Adrenal gland (tissue), 12 donors: ENCODE data around the gene MT1H. TPM values are rescaled to one million over a fixed set of nuclear protein-coding genes. Genes with fewer than 3 reads are reported as not detected.

Experiments used
- DNase-seq, 7 donors: peaks; one replicate each; pipeline ENCODE4 v3.0.0-alpha.2; 2019 to 2020
- H3K27ac ChIP-seq, 5 donors: fragments of 200-600 bp; sonication (generic) in 4 of 5; 1 replicate in 3 of 5; 2 replicates in 2 of 5; pipeline versions ENCODE4 v1.5.1 to v1.8.0; 2016 to 2020; ENCODE audit warnings: mild to moderate bottlenecking in 1 of 5
- H3K27me3 ChIP-seq: fragments of 200-600 bp; 2 replicates; pipeline ENCODE4 v1.8.0; 2021
- H3K36me3 ChIP-seq, 2 donors: fragments of 200-600 bp; replicated peaks in 1 of 2; 1 replicate in 1 of 2; 2 replicates in 1 of 2; pipeline versions ENCODE4 v1.5.1 to v1.8.0; 2018 to 2022
- H3K4me1 ChIP-seq, 2 donors: fragments of 200-600 bp; replicated peaks in 1 of 2; 1 replicate in 1 of 2; 2 replicates in 1 of 2; pipeline versions ENCODE4 v1.5.1 to v1.8.0; 2018 to 2021
- H3K4me3 ChIP-seq, 4 donors: fragments of 200-600 bp; sonication (generic) in 3 of 4; one replicate each; pipeline ENCODE4 v1.5.1; 2016 to 2018
- H3K9me3 ChIP-seq, 3 donors: fragments of 200-600 bp; sonication (generic) in 1 of 3; replicated peaks in 1 of 3; 1 replicate in 2 of 3; 2 replicates in 1 of 3; pipeline versions ENCODE4 v1.5.1 to v1.8.0; 2016 to 2021
- POLR2A ChIP-seq, 2 donors: fragments of 450-650 bp; IDR thresholded peaks; one replicate each; pipeline ENCODE4 v1.6.1; 2017; ENCODE audit warnings: antibody characterized with exemption in 2 of 2, mild to moderate bottlenecking in 2 of 2, moderate library complexity in 1 of 2
- WGBS, 4 donors: extraction: QIAGEN DNeasy Blood & Tissue Kit in 2 of 4; methylation state at CpG; one replicate each; pipeline versions ENCODE4 v1.1.5 to v1.1.7; 2013 to 2017; 5-methylcytosine and 5-hydroxymethylcytosine counted together
- intact Hi-C, 2 donors: fragments of 100-400 bp; cut with DNase I; formaldehyde crosslinking; loops; one replicate each; pipeline versions ENCODE4 v1.14.1 to v1.15.0; 2022 to 2023
- polyA plus RNA-seq, 3 donors: library from polyadenylated mRNA; stranded (reverse); fragments of 200-250 nt in 2 of 3; fragments of 350-450 nt in 1 of 3; fragmentation: Illumina TruSeq in 1 of 3; extraction: RNeasy Lipid Tissue Mini Kit (QIAGEN cat#74804) in 1 of 3; gene quantifications; one replicate each; pipeline ENCODE4 v1.2.3, GENCODE V29; 2013 to 2014
- total RNA-seq, 9 donors: library from RNA; depleted of rRNA in 4 of 9; stranded (reverse); fragments of >200 nt in 4 of 9; fragments of 120-200 nt in 1 of 9; fragmentation: NEBNext Ultra II Directional in 1 of 9; extraction: Animal tissue kit (Norgen Biotek cat#: 25700) in 1 of 9; gene quantifications; one replicate each; pipeline versions ENCODE4 v1.1.0 to v1.2.4, GENCODE V29; 2013 to 2023
- TF ChIP-seq, protein P1 (sequence below), 6 experiments: fragments of 450-650 bp in 4 of 6; fragments of 200-600 bp in 2 of 6; sonication (generic) in 1 of 6; IDR thresholded peaks; 1 replicate in 5 of 6; 2 replicates in 1 of 6; pipeline versions ENCODE4 v1.5.1 to v1.8.0; 2016 to 2021; ENCODE audit warnings: antibody characterized with exemption in 6 of 6, mild to moderate bottlenecking in 2 of 6, moderate library complexity in 1 of 6
- donor health status: healthy with polysubstance abuse.
- donor health status: Bipolar disorder and iron deficiency.
- donor health status: DM: yes; HTN: yes; CAD: no.
- donor health status: DM: no; HTN: no; CAD: no.
- donor health status: DM: no; HTN: no; CAD: no.
- donor health status: DM: yes; HTN: yes; CAD: no.

The MT1H gene
- total and polyA plus RNA-seq, 12 donors, result 0.54 to 0.98 TPM; not detected in 10

DNA sequence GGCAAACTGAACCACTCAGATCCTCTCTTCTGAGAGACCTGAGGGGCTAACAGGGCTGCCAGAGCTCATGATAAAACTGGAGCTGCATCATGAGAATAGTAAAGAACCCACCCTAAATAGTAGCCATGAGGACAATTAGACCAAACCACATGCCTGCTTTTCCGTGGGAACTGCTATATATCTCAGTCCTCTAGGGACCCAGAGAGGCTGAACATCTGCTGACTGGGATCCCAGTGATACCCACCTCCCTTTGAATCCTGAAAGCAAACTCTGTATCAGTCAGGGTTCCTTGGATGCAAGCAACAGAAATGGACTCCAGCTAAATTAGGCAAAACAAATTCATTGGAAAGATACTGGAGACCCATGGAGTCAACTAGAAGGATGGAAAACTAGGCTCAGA lies 19.1 kb downstream of the MT1H start:
- peaks cover 2% of the 10 kb centered on the region in 2 donors for H3K4me1 ChIP-seq
- no peak for DNase-seq
- H3K27ac ChIP-seq, result no peak overlapping the region
- H3K4me3 ChIP-seq, result no peak overlapping the region
- no peaks in the 10 kb centered on the region for H3K36me3 ChIP-seq
- no peaks in the 10 kb centered on the region for H3K9me3 ChIP-seq
- intact Hi-C loops, result loop anchor here in 1 of 2 donors (5.0 kb wide), 1 partner anchor 86 kb away; no protein-coding TSS in a partner anchor
- H3K27me3 ChIP-seq, result no peaks in the 10 kb centered on the region
- no peak for TF ChIP-seq POLR2A (IDR thresholded peaks at IDR 0.05)
- TF ChIP-seq, protein P1, sequence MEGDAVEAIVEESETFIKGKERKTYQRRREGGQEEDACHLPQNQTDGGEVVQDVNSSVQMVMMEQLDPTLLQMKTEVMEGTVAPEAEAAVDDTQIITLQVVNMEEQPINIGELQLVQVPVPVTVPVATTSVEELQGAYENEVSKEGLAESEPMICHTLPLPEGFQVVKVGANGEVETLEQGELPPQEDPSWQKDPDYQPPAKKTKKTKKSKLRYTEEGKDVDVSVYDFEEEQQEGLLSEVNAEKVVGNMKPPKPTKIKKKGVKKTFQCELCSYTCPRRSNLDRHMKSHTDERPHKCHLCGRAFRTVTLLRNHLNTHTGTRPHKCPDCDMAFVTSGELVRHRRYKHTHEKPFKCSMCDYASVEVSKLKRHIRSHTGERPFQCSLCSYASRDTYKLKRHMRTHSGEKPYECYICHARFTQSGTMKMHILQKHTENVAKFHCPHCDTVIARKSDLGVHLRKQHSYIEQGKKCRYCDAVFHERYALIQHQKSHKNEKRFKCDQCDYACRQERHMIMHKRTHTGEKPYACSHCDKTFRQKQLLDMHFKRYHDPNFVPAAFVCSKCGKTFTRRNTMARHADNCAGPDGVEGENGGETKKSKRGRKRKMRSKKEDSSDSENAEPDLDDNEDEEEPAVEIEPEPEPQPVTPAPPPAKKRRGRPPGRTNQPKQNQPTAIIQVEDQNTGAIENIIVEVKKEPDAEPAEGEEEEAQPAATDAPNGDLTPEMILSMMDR (IDR thresholded peaks at IDR 0.05), result no peak
- 29 to 57% (median 56%) methylated on average over 1 of the region's 1 CpG; no CpG with 5 or more reads in 1 of the 4 donors for WGBS, 4 donors

DNA sequence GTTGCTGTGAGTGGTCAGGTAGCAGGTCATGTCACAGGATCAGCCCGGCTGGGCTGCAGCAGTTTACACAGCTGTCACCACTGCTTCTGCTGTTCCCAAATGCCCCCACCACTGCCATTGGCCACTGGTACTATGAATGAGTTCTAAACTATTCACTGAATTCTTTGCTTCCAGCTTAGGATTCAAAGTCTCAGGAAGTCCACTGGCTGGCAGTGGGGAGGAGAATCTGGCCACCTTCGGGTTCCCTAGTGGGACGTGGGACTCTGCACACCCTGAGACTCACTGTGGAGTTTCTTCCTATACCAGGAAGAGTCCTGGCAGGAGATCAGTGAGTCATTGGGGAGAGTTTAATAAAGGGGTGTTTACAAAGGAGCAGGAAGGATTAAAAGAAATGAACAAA lies 19.6 kb downstream of the MT1H start:
- intact Hi-C loops, result loop anchor here in 1 of 2 donors (5.0 kb wide), 1 partner anchor 87 kb away; no protein-coding TSS in a partner anchor
- Histone ChIP-seq H3K27me3 (no peaks in the 10 kb centered on the region), H3K27ac (no peak overlapping the region), H3K36me3 (no peaks in the 10 kb centered on the region), H3K4me3 (no peak overlapping the region), H3K9me3 (no peaks in the 10 kb centered on the region), H3K4me1 (no peaks in the 10 kb centered on the region)
- WGBS, 4 donors, result 77 to 91% (median 84%) methylated on average over 3 of the region's 3 CpGs
- DNase-seq, result no peak
- TF ChIP-seq POLR2A (IDR thresholded peaks at IDR 0.05), result no peak

DNA sequence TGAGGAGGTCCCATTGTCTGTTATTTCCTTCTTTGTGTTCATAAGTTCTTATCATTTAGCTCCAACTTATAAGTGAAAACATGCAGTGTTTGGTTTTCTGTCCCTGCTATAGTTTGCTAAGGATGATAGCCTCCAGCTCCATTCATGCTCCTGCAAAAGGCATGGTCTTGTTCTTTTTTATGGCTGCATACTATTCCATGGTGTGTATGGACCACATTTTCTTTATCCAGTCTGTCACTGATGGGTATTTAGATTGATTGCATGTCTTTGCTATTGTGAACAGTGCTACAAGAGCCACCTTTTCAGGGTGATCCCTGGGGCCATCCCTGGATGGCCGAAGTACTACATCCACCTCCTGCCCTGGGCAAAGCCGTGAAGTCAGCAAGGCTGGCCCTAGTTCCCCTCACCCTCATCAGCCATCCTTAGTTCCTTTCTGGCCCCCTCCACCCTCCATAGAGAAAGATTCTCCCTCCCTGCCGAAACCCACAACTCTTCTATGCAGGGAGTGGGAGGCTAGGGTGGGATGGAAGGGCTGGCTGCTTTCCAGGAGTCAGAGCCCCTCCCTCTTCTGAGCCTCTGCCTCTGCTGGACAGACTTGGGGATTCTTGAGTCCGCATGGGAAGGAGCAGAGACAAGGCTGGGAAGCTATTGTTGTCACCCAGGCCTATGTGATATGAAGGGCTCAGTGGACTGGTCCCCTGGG lies 21.0 kb downstream of the MT1H start:
- Histone ChIP-seq H3K27me3 (no peaks in the 10 kb centered on the region), H3K4me3 (no peak overlapping the region), H3K27ac (no peak overlapping the region), H3K4me1 (no peaks in the 10 kb centered on the region), H3K9me3 (no peaks in the 10 kb centered on the region), H3K36me3 (no peaks in the 10 kb centered on the region)
- intact Hi-C loops, result no loop called here
- no peak for DNase-seq
- no peak for TF ChIP-seq POLR2A (IDR thresholded peaks at IDR 0.05)
- TF ChIP-seq, protein P1 (IDR thresholded peaks at IDR 0.05), result no peak
- 64 to 86% (median 78%) methylated on average over 2 to 4 of the region's 4 CpGs for WGBS, 4 donors

DNA sequence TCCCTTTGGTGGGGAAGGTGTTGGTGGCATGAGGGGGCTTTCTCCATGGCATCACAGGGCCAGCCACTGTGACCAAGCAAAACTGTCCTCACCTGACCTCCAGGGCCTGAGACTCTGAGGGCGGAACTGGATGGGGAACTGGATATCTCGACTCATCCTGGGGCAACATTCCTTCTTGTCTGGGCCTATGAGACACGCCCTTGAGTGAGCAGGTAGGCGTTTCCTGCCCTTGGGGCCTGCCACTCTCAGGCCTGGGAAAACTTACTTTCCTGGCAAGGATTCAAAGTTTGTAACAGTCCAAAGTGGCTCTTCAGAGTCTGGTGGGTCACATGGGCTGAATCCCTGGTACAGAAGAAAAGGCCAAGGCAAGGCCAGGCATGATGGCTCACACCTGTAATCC lies 22.3 kb downstream of the MT1H start:
- 38 to 73% (median 57%) methylated on average over 4 of the region's 4 CpGs for WGBS, 4 donors
- no peaks in the 10 kb centered on the region for H3K4me1 ChIP-seq
- no peak overlapping the region for H3K27ac ChIP-seq
- TF ChIP-seq, protein P1 (IDR thresholded peaks at IDR 0.05), result no peak
- no peak for TF ChIP-seq POLR2A (IDR thresholded peaks at IDR 0.05)
- peak in 6 of 7 donors; percentile 38 to 72 (median 60) for DNase-seq
- no peaks in the 10 kb centered on the region for H3K9me3 ChIP-seq
- no peaks in the 10 kb centered on the region for H3K36me3 ChIP-seq
- H3K4me3 ChIP-seq, result no peak overlapping the region
- intact Hi-C loops, result no loop called here
- H3K27me3 ChIP-seq, result no peaks in the 10 kb centered on the region

DNA sequence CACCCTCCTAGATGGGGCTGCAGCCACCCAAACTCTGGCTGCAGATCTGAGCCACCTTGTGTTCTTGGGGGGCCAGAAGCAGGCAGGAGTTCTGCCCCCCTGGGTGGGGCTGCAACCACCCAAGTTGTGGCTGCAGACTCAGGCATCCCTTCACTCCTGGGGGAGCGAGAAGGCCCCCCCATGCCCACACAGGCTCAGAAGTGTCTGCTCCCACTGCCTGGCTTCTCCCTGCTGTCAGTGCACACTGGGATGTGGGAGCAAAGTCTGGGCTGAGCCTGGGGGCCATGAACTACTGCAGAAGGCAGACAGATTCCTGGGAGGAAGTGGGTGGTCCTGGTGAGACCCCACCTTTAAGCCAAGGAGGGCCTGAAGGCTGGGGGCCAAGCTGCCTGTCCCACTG lies 25.6 kb downstream of the MT1H start:
- no peaks in the 10 kb centered on the region for H3K27me3 ChIP-seq
- TF ChIP-seq, protein P1 (IDR thresholded peaks at IDR 0.05), result no peak
- no peak for TF ChIP-seq POLR2A (IDR thresholded peaks at IDR 0.05)
- H3K4me3 ChIP-seq, result no peak overlapping the region
- no peaks in the 10 kb centered on the region for H3K36me3 ChIP-seq
- DNase-seq, result no peak
- no peaks in the 10 kb centered on the region for H3K4me1 ChIP-seq
- intact Hi-C loops, result no loop called here
- no peaks in the 10 kb centered on the region for H3K9me3 ChIP-seq
- 63 to 85% methylated on average over 1 of the region's 1 CpG; no CpG with 5 or more reads in 2 of the 4 donors for WGBS, 4 donors
- no peak overlapping the region for H3K27ac ChIP-seq
